Sigmoid colon (tissue), 4 donors: ENCODE data around the gene FSTL4.

Source experiments
- EP300 ChIP-seq, 4 donors: sonication (generic); formaldehyde crosslinking; IDR thresholded peaks; one replicate each; pipeline ENCODE4 v1.6.1; 2017; ENCODE audit warnings: antibody characterized with exemption in 4 of 4
- POLR2A ChIP-seq, 2 donors: fragments of 450-650 bp; IDR thresholded peaks; one replicate each; pipeline ENCODE4 v1.6.1; 2016; ENCODE audit warnings: antibody characterized with exemption in 2 of 2, mild to moderate bottlenecking in 2 of 2, moderate library complexity in 2 of 2
- POLR2AphosphoS5 ChIP-seq, 4 donors: sonication (generic); formaldehyde crosslinking; IDR thresholded peaks; one replicate each; pipeline ENCODE4 v1.6.1; 2017; ENCODE audit warnings: antibody characterized with exemption in 4 of 4
- TF ChIP-seq, protein P1 (sequence below), 4 experiments: fragments of 450-650 bp in 3 of 4; fragments of 200-600 bp in 1 of 4; IDR thresholded peaks; one replicate each; pipeline ENCODE4 v1.5.1; 2016 to 2019; ENCODE audit warnings: antibody characterized with exemption in 4 of 4, mild to moderate bottlenecking in 3 of 4, moderate library complexity in 2 of 4

DNA sequence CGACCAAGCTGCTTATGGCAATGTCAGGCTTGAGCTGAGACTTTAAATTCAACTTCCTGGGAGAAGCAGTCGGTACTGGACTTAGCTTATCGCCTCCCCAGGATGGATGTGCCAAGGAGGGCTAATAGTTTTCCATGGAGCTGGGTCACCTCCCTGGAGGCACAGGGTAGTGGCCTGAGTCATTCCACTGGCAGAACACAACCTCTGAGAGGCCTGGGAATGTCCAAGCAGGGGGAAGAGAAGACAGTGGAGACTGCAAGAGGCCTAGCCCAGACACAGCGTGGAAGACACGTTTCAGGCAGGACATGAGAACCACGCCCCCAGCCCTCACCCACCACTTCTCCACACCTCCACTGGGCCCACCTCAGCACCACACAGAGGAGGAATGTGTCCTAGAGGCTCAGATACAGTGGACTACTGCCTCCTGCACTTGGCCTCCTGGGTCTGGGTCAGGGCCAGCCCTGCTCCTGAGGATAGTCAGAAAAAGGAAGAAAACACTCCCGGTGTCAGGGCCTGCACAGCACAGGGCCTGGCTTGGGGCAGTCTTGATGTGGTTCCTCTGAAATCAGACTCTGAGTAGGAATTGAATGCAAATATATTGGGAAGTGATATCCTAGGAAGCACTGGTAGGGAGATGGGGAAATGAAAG, 171.8 kb downstream of the FSTL4 start:
- TF ChIP-seq, protein P1, sequence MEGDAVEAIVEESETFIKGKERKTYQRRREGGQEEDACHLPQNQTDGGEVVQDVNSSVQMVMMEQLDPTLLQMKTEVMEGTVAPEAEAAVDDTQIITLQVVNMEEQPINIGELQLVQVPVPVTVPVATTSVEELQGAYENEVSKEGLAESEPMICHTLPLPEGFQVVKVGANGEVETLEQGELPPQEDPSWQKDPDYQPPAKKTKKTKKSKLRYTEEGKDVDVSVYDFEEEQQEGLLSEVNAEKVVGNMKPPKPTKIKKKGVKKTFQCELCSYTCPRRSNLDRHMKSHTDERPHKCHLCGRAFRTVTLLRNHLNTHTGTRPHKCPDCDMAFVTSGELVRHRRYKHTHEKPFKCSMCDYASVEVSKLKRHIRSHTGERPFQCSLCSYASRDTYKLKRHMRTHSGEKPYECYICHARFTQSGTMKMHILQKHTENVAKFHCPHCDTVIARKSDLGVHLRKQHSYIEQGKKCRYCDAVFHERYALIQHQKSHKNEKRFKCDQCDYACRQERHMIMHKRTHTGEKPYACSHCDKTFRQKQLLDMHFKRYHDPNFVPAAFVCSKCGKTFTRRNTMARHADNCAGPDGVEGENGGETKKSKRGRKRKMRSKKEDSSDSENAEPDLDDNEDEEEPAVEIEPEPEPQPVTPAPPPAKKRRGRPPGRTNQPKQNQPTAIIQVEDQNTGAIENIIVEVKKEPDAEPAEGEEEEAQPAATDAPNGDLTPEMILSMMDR (IDR thresholded peaks at IDR 0.05): no peak
- TF ChIP-seq POLR2AphosphoS5 (IDR thresholded peaks at IDR 0.05) (no peak), EP300 (IDR thresholded peaks at IDR 0.05) (no peak), POLR2A (IDR thresholded peaks at IDR 0.05) (no peak)
